ENCODE results near the gene RASGRP2.

RASGRP2 gene

DNA sequence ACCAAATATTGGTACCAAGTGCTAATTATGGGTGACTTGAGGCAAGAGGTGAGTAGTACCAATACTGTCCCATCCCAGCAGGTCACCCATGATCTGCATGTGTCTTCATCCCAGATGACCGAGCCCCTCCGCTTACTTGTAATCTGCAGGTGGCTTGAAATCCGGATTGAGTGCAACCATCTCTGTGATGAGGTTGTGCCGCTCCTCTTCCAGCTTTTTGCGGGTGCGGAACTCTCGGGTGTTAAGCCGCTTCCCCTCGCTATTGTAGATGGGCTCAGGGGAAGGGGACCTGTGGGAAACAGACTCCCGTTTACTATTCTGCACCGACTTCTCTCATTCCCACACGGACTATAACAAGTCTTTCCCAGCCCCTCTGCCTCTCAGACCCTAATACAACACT lies 26.2 kb upstream of the RASGRP2 start:
- DNase-seq: no peak

DNA sequence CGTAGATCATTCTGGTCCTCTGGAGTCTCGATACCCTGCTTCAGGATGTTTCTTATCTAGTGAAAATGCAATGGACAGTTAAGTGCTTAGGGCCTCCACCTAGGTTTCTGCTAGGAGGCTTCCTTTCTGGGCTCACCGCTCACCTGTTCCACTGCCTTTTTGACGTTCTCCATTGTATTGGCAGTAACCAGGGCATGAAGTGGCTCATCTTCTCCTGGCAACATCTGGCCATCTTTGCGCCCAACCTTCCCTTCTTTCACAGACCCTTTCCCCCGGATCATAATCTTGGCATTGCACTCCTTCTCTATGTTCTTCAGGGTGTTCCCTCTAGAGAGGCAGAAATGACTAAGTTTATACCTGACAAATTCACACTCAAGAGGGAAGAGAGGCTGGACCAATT lies 25.3 kb upstream of the RASGRP2 start:
- no peak for DNase-seq

DNA sequence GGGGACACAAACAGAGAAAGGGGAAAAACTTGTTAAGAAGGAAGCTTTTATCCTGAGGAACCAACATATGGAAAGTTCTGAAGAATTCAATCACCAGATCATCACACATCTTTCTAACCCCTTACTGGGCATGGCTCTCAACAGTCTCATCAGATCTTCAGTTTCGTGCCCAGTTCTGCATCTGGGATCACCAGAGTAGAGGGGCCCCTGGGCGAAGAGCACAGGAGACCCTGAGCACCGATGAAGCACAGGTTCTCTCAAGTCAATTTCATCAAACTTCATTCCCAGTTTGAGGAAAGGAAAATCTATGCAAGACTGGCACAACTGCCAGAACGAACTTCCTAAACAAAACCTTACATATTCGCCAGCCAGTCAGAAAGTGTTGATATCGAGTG lies 24.4 kb upstream of the RASGRP2 start:
- no peak for DNase-seq

DNA sequence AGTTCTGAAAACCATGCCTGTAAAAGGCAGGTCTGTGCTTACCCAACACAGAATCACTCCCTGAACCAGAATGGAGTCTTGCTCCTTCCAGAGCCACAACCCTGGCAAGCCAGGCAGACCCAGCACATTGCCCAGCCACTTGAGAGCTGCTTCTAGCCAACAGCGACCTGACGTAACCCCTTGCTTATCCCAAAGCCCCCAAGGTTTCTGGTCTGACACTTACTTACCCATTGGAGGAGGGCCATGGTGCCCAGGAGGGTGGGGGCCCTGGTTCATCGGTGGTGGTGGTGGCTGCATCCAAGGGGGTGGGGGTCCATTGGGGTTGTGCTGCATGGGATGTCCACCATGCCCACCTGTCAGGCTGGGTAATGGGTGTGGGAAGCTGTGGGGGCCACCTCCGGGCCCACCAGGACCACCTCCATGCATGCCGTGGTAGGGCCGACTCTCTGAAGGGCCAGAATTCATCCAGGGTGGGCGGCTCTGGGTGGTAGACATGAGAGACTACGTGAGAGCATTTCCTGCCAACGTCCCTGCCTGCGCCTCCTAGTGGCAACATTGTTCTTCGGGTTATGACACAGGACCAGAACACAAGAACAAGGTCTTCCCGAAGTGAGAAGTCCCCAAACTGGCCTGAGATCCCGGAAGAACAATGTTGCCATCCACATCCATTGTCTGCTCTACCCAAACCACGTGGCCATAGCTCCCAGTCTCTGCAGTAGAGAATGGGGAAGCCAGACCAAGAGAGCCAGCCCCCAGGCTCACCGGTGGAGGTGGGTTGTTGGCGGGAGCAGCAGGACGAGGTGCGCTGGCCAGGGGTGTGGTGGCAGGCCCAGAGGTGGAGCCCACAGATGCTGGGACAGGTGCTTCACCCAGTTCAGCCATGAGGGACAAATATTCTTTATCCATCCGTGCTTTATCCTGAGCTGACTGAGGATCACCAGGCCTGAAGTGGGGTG lies 23.7 kb upstream of the RASGRP2 start:
- peak; percentile 86 for DNase-seq

DNA sequence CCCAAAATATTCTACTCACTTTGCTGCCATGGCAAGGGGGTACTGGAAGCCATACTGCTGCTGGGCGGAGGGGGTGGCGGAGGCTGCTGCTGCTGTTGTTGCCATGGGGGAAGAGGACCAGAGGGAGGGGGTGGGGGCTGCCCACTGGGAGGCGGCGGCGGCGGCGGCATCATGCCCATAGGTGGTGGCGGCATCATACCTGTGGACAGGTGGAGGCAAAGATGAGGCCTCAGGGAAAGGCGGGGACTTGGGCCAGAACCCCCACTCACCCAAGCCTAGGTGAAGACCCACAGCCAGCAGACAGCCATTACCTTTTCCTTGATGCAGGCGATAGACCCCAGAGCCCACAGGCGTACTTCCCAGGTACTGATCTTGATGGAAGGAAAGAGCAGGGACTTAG lies 22.9 kb upstream of the RASGRP2 start:
- DNase-seq: no peak

DNA sequence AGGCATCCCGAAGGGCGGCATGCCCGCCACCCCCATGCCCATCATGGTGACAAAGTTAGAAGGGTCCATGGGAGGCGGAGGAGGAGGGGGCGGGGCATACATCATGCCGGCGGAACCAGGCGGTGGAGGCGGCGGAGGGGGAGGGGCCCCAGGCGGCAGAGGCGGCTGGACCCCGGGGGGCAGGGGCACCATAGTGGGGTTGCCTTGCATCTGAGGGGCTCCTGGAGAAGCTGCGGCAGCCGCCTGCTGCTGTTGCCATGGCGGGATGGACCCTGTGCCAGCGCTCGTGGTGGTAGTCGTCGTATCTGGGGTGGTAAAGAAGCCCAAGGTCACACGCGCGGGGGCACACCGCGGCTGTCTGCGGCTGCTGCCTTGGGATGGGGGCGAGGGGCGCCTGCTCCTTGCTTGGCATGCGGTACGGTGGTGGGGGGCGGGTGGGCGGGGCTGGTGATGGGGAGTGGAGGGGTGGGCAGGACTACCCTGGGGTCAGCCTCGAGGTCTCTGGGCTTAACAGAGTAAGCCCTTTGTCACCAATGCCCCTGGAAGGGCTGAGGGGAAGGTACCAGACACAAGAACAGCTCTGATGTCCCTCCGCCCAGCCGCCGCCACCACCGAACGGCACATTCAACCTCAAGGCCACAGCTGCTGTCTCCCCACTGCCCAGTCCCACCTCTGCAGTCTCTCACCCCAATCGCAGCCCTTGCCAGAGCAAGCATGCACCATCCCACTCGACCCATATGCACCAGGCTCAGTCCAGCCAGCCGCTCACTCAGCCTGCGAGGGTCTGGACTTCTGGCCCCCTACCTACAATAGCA lies 22.1 kb upstream of the RASGRP2 start:
- DNase-seq: no peak

DNA sequence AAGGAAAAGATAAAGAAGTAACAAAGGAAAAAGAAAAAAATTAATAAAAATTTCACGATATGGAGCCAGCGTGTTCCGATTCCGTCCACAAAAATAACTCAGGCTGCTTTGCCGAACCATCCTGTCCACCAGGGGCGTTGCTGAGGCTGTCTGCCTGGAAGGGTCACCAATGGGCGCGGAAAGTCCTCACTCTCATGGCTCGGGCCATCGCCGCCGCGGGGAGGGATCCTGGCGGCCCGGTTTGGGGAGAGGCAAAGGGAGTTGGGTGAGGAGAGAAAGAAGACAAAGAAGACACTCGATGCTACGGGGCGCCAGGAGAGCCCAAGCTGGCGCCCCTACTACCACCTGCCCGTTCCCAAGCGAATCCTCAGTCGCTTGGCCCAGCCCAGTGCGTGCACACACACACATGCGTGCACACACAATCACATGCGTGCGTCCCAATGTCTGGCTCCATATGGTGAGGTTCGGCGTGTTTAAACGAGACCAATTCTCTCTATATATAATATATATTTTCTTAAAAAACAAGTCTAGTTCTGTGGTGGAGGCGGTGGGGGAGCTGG lies 21.4 kb upstream of the RASGRP2 start:
- no peak for DNase-seq

DNA sequence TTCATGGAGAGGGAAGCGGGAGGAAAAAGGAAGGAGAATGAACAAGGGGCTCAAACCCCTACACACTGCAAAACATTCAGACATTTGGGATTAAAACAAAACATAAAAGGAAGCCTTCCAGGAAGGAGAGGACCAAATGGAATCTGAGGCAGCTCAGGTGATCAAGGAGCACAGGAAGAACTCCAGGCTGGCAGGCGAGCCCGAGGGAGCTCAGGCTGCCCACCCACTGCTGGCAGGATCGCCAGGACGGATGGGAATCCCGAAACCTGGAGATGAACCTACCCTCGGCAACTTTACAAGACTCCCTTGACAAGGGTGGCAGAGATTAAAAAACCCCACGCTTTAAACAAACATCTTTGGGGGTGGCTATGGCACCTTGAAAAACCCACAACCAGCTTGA lies 20.8 kb upstream of the RASGRP2 start:
- no peak for DNase-seq

DNA sequence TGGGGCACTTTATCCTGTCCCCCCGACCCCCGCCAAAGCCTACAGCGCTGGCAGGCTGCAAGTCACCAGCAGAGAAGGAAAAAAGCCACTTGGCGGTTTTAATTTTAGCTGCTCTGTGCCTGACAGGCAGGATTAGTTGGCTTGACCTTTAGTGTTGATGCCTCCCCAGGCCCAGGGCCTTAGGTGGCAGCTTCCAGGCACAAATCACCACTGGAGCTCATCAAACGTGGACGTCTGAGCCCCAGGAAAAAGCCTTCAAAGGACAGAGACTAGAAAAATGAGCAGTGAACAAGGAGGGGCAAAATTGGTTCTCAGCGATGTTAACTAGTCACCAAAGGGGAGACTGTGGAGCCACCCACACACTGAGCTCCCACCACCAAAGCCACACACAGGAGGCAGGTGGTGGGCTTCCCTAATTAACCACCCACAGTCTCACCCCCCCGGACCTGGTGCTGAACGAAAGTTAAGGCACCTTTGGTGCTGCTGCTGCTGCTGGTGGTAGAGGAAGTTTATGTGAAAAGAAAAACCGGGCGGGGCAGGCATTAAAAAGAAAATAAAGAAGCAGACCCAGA lies 20.2 kb upstream of the RASGRP2 start:
- no peak for DNase-seq

DNA sequence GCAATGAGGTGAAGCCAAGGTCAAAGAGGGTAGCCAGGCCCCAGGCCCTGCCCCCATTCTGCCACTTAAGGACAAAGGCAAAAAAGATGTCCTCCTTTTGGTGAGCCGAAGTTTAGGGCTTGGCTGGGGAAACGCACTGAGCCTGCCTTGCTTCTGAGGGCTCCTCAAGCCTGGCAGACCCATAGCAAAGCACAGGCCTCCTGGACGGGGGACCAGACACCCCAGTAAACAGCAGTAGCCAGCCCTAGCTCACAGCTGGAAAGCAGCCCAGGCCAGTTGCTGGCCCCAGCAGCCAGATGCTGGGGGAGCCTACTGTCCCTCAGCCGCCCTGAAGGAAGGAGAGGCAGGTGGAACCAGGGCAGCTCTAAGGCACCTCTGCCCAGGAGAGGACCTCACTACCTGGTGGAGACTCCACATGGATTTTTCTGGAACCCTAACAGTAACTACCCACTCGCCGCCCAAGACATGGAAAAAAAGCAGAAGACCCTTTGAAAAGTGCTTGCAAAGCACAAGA lies 19.6 kb upstream of the RASGRP2 start:
- DNase-seq: no peak

DNA sequence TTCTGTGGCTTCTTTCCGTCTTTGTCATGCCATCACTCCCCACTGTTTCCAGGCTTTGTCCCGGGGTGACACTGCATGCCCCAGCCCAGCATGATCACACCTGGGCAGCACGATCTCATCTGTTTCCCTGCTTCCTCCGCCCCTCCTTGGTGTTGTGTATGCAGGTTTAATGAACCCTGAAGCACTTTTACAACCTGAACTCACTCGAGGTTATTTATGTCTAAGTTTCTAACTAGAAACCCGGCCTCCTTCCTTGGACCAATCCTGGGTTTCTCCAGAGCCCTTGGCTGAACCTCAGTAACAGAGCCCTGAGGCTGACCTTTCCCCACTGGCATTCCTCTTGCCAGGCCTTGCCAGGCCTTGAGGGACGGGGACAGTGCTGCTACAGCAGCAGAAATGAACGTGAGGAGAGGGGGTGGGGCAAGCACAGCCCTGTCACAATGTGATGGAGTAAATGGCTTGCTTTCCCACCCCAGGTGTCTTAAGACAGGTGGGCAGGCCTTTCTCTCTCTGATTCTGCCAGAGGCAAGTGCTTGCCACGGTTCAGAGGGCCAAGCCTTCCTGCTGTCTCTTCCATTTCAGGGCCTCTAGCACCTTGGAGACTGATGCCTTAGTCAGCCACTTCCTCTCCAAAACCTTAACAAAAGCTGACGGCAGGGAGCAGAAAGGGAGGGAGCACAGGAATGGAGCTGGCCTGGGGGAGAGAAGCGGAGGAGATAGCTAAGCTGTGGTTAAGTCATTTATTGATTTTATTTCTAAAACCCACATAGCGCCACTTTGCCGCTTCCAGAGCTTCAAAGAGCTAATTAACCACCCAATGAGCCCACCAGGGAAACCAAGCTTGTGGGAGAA lies 19.0 kb upstream of the RASGRP2 start:
- DNase-seq: no peak

DNA sequence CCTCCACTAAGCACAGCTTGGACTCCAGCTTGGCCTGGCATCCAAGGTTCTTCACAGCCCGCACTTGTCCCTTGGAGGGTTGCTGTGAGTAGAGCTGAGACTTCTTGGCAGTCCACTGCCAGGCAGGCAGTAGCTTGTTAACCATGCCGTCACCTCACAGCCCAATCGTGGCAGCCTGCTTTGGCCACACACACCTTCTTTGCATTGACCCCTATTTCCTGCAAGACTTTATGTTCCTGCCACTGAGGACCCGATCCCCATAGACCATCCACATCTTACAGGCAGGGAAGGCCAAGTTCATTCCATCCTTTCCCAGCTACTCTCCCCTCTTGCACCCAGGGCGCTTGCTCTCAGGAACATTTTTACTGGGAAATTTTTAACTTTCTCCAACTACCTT lies 18.3 kb upstream of the RASGRP2 start:
- no peak for DNase-seq

DNA sequence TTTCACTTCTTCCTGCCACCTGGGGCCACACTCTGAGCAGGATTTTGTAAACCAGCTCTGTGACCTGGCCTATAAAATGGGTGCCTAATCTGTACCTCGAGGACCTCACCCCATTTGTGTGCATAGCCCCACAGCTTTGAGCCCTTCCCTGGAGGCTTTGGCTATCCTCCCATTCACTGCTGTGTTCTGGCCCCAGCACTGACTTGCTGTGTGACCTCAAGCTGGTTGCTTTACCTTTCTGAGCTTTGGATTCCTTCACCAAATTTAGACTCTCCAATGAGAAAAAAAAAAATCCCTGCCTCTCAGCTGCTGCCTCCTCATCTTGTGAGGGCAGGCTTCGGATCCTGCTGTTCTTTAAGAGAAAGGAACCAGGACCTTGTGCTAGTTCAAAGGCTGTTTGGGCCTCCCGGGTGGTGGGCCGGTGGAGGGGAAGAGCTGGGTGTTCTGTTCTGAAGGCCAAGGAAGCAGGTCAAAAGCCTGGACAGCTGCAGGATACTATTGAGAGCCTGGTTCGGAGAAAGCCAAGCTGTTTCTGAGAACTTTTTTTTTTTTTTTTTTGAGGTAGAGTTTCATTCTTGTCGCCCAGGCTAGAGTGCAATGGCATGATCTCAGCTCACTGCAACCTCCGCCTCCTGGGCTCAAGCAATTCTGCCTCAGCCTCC lies 16.9 kb upstream of the RASGRP2 start:
- no peak for DNase-seq

DNA sequence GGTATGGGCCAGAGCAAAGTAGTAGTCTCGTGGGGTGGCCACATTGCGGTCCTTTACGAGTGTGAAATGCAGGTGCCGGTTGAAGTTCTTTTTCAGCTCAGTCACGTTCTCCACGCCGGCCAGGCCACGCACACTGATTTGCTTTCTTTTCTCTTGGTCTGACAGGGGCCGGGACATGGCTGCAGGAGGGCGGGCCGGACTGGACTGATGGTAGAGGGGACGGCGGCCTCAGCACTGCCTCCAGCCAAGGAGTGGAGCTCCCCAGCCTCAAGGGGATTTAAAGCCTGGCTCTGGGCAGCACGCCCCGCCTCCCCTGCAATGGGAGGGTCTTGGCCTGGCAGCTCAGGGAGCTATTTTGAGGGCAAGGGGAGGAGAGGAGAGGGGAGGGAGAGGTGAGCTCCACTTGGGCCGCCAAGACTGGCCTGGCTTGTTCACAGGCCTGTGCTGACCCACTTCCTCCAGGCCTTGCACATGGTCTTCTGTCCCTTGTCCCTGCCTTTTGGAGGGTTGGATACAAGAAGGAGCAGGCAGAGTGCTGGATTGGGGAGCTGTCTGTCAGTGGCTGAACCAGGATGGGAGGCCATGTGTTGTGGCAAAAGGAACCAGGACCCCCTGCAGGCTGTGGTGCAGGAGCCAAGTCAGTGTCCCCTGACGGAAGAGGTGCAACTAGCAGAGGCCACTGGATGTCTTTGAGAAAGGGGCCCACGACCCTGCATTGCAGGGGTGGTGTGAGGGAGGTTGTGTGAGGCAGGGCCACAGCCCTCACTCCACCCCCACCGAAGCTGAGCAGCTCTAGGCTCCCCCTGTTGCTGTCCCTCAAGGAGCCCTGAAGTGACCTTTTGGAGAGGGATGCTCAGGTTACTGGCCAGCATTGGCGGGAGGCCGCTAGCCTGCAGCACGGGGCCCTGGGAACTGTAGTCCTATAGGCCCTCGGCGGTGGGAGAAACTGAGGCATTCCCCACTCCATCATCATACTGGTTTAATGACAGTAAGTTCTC lies 16.1 kb upstream of the RASGRP2 start, which contains the start of gene PYGM:
Gene PYGM (minus strand): TSS at position 253 of the 998 bp plus-strand sequence. CDS start 76 bp downstream, at position 177.
- no peak for DNase-seq

DNA sequence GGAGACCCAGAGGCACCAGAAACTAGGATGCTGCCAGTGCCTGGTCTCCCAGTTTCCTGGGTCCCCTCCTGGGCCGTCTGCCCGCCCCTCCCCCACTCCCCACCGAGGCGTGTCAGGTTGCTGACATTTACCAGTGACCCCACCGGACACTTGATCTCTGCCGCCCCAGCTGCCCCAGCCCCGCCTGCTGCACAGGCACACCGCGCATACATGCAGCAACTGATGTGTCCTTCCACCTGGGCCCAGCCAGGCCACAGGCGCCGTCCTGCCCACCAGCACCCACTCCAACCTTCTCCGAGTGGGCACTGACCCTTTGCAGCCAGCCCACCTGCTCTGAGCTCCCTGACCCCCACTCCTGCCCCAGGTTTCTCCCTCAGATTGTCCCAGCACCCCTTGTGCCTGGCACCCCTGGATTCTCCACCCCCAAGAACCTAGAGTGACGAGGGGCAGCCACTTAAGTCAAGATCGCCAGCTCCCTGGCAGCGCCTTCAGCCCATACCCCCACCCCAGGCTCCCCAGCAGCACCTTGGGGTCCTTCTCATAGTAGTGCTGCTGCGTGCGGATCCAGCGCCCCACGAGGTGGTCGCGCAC lies 15.3 kb upstream of the RASGRP2 start:
- no peak for DNase-seq

DNA sequence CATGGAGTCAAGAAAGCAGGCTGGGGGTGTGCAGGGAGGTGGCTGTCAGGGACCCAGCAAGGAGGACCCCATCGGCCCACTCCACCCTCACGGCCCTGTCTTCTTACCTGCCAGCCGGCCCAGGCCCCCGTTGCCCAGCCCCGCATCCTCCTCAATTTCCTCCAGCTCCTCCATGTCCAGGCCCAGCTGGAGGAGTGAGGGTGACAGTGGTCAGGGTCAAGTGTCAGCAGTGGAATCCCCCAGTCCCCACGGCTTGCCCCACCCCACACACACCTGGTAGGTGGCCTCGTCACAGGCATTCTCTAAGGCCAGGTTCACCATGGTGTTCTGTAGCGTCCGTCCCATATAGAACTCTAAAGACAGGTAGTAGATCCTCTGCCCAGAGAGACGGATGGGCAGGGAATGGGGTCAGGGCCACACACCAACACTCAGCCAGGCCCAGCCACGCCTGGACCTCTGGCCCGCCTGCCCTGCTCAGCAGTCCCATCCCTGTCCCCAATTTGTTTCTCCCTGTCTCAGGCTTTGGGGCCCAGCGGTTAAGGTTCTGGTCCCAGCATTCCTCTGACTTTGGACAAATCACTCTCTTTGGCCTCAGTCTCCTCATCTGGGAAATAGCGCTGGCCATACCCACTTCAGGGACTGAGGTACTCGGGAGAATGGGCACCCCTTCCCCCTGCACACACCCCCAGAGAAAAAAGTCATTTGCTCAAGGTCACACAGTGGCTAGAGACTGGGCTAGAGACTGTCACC lies 14.6 kb upstream of the RASGRP2 start:
- no peak for DNase-seq

DNA sequence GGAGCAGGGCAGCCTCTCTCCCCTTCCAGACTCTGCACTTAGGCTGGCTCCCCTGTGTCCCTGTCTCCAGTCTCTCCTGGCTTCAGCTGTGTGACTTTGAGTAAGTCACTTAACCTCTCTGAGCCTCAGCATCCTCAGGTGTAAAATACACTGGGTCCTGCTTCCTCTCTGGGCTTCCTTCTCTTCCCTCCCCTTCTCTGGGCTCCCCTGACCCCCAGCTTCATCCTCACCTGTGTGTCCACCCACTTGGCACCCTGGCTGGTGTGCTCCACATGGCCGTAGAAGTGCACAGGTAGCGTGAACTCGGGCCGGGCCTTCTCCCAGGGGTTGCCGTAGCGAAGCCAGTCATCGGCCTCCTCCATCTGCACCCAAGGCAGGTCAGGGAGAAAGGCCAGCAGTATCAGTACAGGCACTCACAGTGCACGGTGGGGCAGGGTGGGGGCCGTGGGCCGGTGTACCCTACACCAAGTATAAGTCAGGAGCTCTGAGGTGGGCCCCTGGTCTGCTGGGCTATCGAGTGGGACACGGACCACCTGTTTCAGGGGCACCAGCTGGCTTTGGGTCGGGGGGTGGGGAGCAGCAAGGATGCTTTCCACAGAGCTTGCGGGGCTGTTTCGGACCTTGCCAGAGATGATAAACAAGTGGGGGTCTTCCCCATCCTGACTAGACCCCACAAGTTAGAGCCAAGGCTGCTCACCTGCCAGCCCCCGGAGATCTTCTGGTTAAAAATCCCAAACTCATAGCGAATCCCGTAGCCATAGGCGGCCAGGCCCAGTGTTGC lies 13.8 kb upstream of the RASGRP2 start:
- DNase-seq: no peak
